ENCODE measurements around the gene C13orf46.
A peak's percentile ranks its signal among the peaks of the same experiment; 100 is the strongest.

C13orf46 gene

DNA sequence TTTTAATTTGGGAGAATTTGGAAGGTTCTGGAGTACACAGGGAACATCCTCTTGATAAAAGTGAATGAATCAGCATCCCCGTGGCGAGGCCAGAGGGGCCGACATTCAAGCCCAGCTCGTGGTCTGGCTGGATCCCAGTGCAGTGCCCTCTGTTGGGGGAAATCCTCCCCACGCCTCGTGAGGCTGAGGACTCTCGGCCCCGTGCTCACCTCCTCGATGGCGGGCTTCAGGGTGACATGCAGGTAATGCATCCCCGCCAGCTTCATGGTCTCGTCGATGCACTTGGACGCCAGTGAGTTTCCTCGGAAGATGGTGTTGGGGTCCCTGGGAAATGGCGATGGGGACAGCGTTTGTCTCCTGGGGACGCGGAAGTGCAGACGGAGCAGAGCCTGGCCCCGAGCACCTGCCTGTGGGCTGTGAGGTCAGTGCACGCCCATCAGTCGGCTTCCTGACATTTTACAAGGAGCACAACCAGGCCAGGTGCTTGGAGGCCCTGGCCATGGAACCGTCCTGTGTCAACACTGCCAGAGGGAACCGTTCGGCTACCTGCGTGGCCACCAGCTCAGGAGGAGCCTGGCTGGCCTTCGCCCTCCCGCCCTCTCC lies 43.3 kb upstream of the C13orf46 start:
- Histone ChIP-seq H3K9ac (ENCODE audit: low read depth in 1 of 2, low read length in 2 of 2) (no peak overlapping the region), H3K4me1 (ENCODE audit: control insufficient read depth in 2 of 2, insufficient read depth in 2 of 2, low read length in 2 of 2) (peaks cover 10% of the 10 kb centered on the region in 2 donors), H3K4me3 (ENCODE audit: low read length in 2 of 2) (no peak overlapping the region), H3K27ac (ENCODE audit: low read depth in 2 of 2, low read length in 2 of 2) (no peak overlapping the region), H3K36me3 (ENCODE audit: control insufficient read depth in 2 of 2, insufficient read depth in 2 of 2, low read length in 2 of 2) (peaks cover 0 to 32% of the 10 kb centered on the region in 2 donors), H3K27me3 (ENCODE audit: control insufficient read depth in 2 of 2, insufficient read depth in 2 of 2, low read length in 2 of 2) (no peaks in the 10 kb centered on the region), H3K9me3 (ENCODE audit: control insufficient read depth in 2 of 2, low read length in 2 of 2) (no peaks in the 10 kb centered on the region)

DNA sequence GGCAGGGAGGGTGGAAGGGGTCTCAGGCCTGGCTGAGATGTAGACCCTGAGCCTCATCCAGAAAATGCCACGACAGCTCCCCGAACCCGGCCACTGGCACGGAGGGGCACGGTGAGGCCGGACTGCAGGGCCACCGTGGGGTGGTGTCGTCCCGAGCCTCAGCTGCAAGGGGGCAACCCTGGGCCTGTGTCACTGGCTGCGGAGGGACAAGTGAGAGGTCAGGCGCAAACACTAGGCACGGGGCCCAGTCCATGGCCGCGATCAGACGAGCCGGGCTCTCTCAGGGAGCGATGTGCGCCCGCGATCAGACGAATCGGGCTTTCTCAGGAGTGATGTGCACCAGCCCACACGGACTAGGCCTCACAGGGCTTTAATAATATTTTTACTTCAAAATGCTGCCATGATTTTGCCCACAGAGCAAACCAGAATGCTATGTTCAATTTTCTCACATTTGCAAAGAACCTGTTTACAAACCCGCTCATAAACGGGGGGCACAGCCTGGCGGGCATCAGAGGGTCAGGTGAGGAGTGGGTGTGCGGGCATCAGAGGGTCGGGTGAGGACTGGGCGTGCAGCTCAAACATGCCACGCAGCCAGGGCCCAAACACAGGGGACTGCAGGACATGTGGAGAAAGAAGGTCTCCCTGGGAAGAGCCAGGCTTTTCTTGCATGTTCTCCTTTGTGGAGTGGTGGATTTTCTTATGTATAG lies 42.6 kb upstream of the C13orf46 start:
- H3K4me1 ChIP-seq (ENCODE audit: control insufficient read depth in 2 of 2, insufficient read depth in 2 of 2, low read length in 2 of 2) = peaks cover 10% of the 10 kb centered on the region in 2 donors
- peaks cover 0 to 32% of the 10 kb centered on the region in 2 donors for H3K36me3 ChIP-seq (ENCODE audit: control insufficient read depth in 2 of 2, insufficient read depth in 2 of 2, low read length in 2 of 2)
- H3K4me3 ChIP-seq (ENCODE audit: low read length in 2 of 2) = no peak overlapping the region
- no peaks in the 10 kb centered on the region for H3K27me3 ChIP-seq (ENCODE audit: control insufficient read depth in 2 of 2, insufficient read depth in 2 of 2, low read length in 2 of 2)
- H3K9me3 ChIP-seq (ENCODE audit: control insufficient read depth in 2 of 2, low read length in 2 of 2) = no peaks in the 10 kb centered on the region
- no peak overlapping the region for H3K9ac ChIP-seq (ENCODE audit: low read depth in 1 of 2, low read length in 2 of 2)
- H3K27ac ChIP-seq (ENCODE audit: low read depth in 2 of 2, low read length in 2 of 2) = no peak overlapping the region

DNA sequence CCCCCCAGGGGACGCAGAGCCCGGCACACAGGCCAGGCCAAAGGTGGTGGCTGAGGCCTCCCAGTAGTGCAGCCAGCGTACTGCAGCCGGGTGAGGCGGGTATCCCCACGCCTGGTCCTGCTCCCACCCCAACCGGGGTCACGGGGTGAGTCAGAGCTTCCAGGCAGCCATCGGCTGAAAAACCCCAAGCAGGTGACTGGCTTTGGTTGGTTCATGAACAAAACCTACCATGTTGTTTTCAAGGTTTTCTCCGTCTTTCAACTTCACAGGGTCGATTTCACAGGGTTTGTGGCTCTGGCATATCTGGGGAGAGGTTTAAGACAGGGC lies 42.1 kb upstream of the C13orf46 start:
- Histone ChIP-seq H3K27me3 (ENCODE audit: control insufficient read depth in 2 of 2, insufficient read depth in 2 of 2, low read length in 2 of 2) (no peaks in the 10 kb centered on the region), H3K4me3 (ENCODE audit: low read length in 2 of 2) (no peak overlapping the region), H3K9me3 (ENCODE audit: control insufficient read depth in 2 of 2, low read length in 2 of 2) (no peaks in the 10 kb centered on the region), H3K36me3 (ENCODE audit: control insufficient read depth in 2 of 2, insufficient read depth in 2 of 2, low read length in 2 of 2) (peaks cover 0 to 31% of the 10 kb centered on the region in 2 donors), H3K4me1 (ENCODE audit: control insufficient read depth in 2 of 2, insufficient read depth in 2 of 2, low read length in 2 of 2) (peaks cover 10% of the 10 kb centered on the region in 2 donors), H3K27ac (ENCODE audit: low read depth in 2 of 2, low read length in 2 of 2) (peak overlapping the region in 1 of 2 donors; percentile 54), H3K9ac (ENCODE audit: low read depth in 1 of 2, low read length in 2 of 2) (no peak overlapping the region)

DNA sequence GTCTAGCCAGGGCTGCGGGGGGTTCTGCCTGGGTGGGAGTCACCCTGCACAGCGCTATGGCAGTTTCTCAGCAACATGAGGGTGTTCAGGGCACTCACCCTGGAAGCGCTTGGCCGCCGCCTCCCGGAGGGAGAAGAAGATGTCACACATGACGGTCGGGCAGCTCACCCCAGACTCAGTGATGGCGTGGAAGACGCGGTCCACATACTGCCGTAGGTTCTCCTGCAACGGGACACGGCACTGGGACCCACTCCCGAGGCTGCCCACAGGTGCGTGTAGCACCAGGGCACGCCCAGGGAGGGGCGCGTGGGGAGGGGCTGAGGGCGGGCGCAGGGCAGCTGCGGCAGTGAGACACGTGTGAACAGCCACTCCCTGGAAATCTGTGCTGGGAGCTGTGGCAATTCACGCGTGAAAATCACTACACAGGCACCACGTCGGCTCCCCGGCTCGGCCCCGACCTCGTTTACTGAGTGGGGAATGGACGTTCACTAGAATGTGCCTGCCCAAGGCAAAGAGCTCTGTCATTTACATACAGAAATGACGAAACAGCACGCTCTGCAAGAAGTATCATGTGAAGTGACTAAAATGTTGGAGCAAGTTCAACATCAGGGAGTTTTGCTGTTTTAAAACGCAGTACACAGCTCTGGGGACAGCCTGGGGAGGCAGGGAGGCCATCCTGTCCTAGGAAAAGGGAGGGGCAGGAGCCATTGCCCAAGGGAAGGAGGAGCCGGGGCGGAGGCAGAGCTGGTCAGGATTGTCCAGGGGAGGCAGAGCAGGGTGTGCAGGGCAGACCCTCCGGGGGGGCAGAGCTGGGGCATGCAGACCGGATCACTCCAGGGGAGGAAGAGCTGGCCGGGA lies 41.5 kb upstream of the C13orf46 start:
- Histone ChIP-seq H3K36me3 (ENCODE audit: control insufficient read depth in 2 of 2, insufficient read depth in 2 of 2, low read length in 2 of 2) (peaks cover 0 to 29% of the 10 kb centered on the region in 2 donors), H3K9me3 (ENCODE audit: control insufficient read depth in 2 of 2, low read length in 2 of 2) (no peaks in the 10 kb centered on the region), H3K4me3 (ENCODE audit: low read length in 2 of 2) (peak overlapping the region in 1 of 2 donors; percentile 45), H3K27ac (ENCODE audit: low read depth in 2 of 2, low read length in 2 of 2) (peak overlapping the region in 1 of 2 donors; percentile 54), H3K4me1 (ENCODE audit: control insufficient read depth in 2 of 2, insufficient read depth in 2 of 2, low read length in 2 of 2) (peaks cover 10% of the 10 kb centered on the region in 2 donors), H3K27me3 (ENCODE audit: control insufficient read depth in 2 of 2, insufficient read depth in 2 of 2, low read length in 2 of 2) (no peaks in the 10 kb centered on the region), H3K9ac (ENCODE audit: low read depth in 1 of 2, low read length in 2 of 2) (peak overlapping the region in 1 of 2 donors; percentile 16)

DNA sequence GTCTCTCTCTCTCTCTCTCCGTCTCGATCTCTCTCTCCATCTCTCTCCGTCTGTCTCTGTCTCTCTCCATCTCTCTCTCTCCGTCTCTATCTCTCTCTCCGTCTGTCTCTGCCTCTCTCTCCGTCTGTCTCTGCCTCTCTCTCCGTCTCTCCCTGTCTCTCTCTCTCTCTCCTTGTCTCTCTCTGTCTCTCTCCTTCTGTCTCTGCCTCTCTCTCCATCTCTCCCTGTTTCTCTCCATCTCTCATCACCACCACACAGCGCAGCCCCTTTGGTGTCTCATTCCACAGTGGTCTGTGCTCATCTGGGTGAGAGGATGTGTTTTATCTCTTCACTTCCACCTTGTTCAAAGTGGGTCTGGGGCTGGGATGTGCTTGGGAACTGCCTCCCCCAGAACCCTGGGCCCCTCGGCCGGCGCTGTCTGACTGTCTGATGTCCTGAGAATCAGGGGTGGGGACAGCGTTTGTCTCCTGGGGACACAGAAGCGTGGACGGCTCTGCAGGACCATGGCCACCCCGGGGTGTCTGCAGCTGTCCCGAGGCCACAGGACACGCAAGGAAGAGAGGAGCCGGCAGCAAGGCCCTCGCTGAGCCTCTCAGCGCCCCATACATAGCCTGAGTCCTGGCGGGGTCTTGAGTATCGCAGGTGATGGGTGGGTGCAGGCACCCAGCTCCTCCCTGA lies 40.2 kb upstream of the C13orf46 start:
- H3K9ac ChIP-seq (ENCODE audit: low read depth in 1 of 2, low read length in 2 of 2) = no peak overlapping the region
- no peaks in the 10 kb centered on the region for H3K27me3 ChIP-seq (ENCODE audit: control insufficient read depth in 2 of 2, insufficient read depth in 2 of 2, low read length in 2 of 2)
- H3K27ac ChIP-seq (ENCODE audit: low read depth in 2 of 2, low read length in 2 of 2) = no peak overlapping the region
- no peaks in the 10 kb centered on the region for H3K9me3 ChIP-seq (ENCODE audit: control insufficient read depth in 2 of 2, low read length in 2 of 2)
- H3K4me3 ChIP-seq (ENCODE audit: low read length in 2 of 2) = no peak overlapping the region
- H3K36me3 ChIP-seq (ENCODE audit: control insufficient read depth in 2 of 2, insufficient read depth in 2 of 2, low read length in 2 of 2) = peaks cover under 1 to 35% of the 10 kb centered on the region in 2 donors
- H3K4me1 ChIP-seq (ENCODE audit: control insufficient read depth in 2 of 2, insufficient read depth in 2 of 2, low read length in 2 of 2) = peaks cover 10% of the 10 kb centered on the region in 2 donors

DNA sequence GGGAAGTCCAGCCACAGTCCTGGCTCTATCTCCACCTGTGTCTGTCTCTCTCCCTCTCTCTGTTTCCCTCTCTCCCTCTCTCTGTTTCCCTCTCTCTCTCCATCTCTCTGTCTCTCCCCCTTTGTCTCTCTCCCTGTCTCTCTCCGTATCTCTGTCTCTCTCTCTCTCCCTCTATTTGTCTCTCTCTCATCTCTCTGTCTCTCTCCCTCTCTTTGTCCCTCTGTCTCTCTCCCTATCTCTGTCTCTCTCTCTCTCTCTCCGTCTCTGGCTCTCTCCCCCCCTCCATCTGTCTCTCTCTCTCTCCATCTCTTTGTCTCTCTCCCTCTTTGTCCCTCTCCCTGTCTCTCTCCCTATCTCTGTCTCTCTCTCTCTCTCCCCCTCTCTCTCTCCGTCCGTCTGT lies 39.5 kb upstream of the C13orf46 start:
- Histone ChIP-seq H3K36me3 (ENCODE audit: control insufficient read depth in 2 of 2, insufficient read depth in 2 of 2, low read length in 2 of 2) (peaks cover 3 to 34% of the 10 kb centered on the region in 2 donors), H3K9me3 (ENCODE audit: control insufficient read depth in 2 of 2, low read length in 2 of 2) (no peaks in the 10 kb centered on the region), H3K27me3 (ENCODE audit: control insufficient read depth in 2 of 2, insufficient read depth in 2 of 2, low read length in 2 of 2) (no peaks in the 10 kb centered on the region), H3K4me3 (ENCODE audit: low read length in 2 of 2) (no peak overlapping the region), H3K9ac (ENCODE audit: low read depth in 1 of 2, low read length in 2 of 2) (no peak overlapping the region), H3K27ac (ENCODE audit: low read depth in 2 of 2, low read length in 2 of 2) (no peak overlapping the region), H3K4me1 (ENCODE audit: control insufficient read depth in 2 of 2, insufficient read depth in 2 of 2, low read length in 2 of 2) (peaks cover 10% of the 10 kb centered on the region in 2 donors)

DNA sequence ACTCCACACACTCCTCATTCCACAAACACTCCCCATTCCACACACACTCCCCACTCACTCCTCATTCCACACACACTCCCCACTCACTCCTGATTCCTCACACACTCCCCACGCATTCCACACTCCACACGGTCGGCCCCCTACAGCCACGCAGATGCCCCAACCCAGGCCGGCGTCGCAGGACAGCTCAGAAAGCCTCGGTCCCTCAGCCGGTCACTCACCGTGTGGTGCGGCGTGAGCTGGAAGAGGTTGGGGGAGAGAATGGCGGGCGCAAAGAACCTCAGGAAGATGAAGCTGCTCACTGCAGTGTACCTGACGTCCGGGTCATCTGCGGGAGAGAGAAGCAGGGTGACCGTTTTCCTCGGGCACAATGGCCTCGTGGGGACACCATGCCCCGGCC lies 39.0 kb upstream of the C13orf46 start:
- H3K4me1 ChIP-seq (ENCODE audit: control insufficient read depth in 2 of 2, insufficient read depth in 2 of 2, low read length in 2 of 2) = peaks cover 10% of the 10 kb centered on the region in 2 donors
- H3K27me3 ChIP-seq (ENCODE audit: control insufficient read depth in 2 of 2, insufficient read depth in 2 of 2, low read length in 2 of 2) = no peaks in the 10 kb centered on the region
- no peak overlapping the region for H3K4me3 ChIP-seq (ENCODE audit: low read length in 2 of 2)
- H3K9me3 ChIP-seq (ENCODE audit: control insufficient read depth in 2 of 2, low read length in 2 of 2) = no peaks in the 10 kb centered on the region
- H3K36me3 ChIP-seq (ENCODE audit: control insufficient read depth in 2 of 2, insufficient read depth in 2 of 2, low read length in 2 of 2) = peaks cover 3 to 34% of the 10 kb centered on the region in 2 donors
- no peak overlapping the region for H3K9ac ChIP-seq (ENCODE audit: low read depth in 1 of 2, low read length in 2 of 2)
- no peak overlapping the region for H3K27ac ChIP-seq (ENCODE audit: low read depth in 2 of 2, low read length in 2 of 2)

DNA sequence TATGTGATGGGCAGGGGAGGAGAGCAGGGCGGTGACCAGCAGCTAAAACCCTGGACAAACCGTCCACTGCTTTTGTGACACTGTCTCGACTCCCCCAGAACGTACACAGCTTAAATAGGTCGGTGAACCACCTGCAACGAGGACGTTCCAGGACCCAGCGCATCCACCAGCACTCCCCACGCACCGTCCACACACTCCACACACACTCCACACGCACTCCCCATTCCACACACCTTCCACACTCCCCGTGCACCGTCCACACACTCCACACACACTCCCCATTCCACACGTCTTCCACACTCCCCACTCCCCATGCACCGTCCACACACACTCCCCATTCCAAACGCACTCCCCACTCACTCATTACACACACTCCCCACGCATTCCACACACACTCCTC lies 38.3 kb upstream of the C13orf46 start:
- Histone ChIP-seq H3K4me3 (ENCODE audit: low read length in 2 of 2) (no peak overlapping the region), H3K9me3 (ENCODE audit: control insufficient read depth in 2 of 2, low read length in 2 of 2) (no peaks in the 10 kb centered on the region), H3K9ac (ENCODE audit: low read depth in 1 of 2, low read length in 2 of 2) (no peak overlapping the region), H3K4me1 (ENCODE audit: control insufficient read depth in 2 of 2, insufficient read depth in 2 of 2, low read length in 2 of 2) (peaks cover 10% of the 10 kb centered on the region in 2 donors), H3K27ac (ENCODE audit: low read depth in 2 of 2, low read length in 2 of 2) (no peak overlapping the region), H3K27me3 (ENCODE audit: control insufficient read depth in 2 of 2, insufficient read depth in 2 of 2, low read length in 2 of 2) (no peaks in the 10 kb centered on the region), H3K36me3 (ENCODE audit: control insufficient read depth in 2 of 2, insufficient read depth in 2 of 2, low read length in 2 of 2) (peaks cover 3 to 31% of the 10 kb centered on the region in 2 donors)

DNA sequence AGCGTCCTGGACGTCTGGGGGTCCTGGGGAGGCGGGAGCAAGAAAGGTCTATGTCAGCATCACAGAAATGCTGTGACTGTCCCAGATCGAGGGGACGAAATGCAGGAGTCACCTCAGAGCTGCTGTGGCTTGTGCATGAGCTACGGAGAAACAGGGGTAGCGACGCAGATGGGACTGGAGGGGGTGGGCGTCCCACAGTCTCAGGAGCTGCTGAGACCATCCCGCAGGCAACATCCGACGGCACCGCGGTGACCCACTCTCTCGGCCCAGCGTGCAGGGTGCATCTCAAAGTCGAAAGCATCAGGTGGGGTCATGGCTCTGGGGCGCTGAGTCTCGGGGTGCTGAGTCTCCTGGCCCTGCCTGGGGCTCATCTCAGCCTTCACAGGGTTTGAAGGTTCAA lies 37.4 kb upstream of the C13orf46 start:
- Histone ChIP-seq H3K27ac (ENCODE audit: low read depth in 2 of 2, low read length in 2 of 2) (no peak overlapping the region), H3K9ac (ENCODE audit: low read depth in 1 of 2, low read length in 2 of 2) (no peak overlapping the region), H3K4me1 (ENCODE audit: control insufficient read depth in 2 of 2, insufficient read depth in 2 of 2, low read length in 2 of 2) (peaks cover 9 to 10% of the 10 kb centered on the region in 2 donors), H3K27me3 (ENCODE audit: control insufficient read depth in 2 of 2, insufficient read depth in 2 of 2, low read length in 2 of 2) (no peaks in the 10 kb centered on the region), H3K36me3 (ENCODE audit: control insufficient read depth in 2 of 2, insufficient read depth in 2 of 2, low read length in 2 of 2) (peaks cover 3 to 30% of the 10 kb centered on the region in 2 donors), H3K4me3 (ENCODE audit: low read length in 2 of 2) (no peak overlapping the region), H3K9me3 (ENCODE audit: control insufficient read depth in 2 of 2, low read length in 2 of 2) (no peaks in the 10 kb centered on the region)

Data from mucosa of rectum (tissue), 2 donors.